Activated CD8-positive, alpha-beta T cell treated with anti-CD3 and anti-CD28 coated beads, Interleukin-2, amount 10 ng/mL, durations not matched to agents 7 days and 5 days (primary cell): ENCODE results near the gene WWOX. TPM values are rescaled to one million over a fixed set of nuclear protein-coding genes. Genes with fewer than 3 reads are reported as not detected.

Experiments used
- ATAC-seq: fragments of 150-1000 bp; cut with Tn5 transposase; one replicate; pipeline ENCODE4 v1.10.0; 2021; ENCODE audit warnings: moderate library complexity
- CTCF ChIA-PET: fragments of 350-600 bp; sonication (Branson Sonifier 250); formaldehyde crosslinking; loops from one replicate; lab custom pipeline; 2021; ENCODE audit warnings: antibody characterized with exemption; lab: Charles Lee
- POLR2A ChIA-PET: fragments of 350-600 bp; sonication (Branson Sonifier 250); formaldehyde crosslinking; loops from one replicate; lab custom pipeline; 2021; ENCODE audit warnings: antibody characterized with exemption; lab: Charles Lee
- DNase-seq: peaks from one replicate; pipeline ENCODE4 v3.0.0-alpha.2; 2020
- H3K27ac Mint-ChIP-seq: one replicate; pipeline ENCODE4 v1.8.0; 2021; ENCODE audit warnings: mild to moderate bottlenecking, mixed read lengths
- H3K27me3 Mint-ChIP-seq: one replicate; pipeline ENCODE4 v1.8.0; 2021; ENCODE audit warnings: low read depth, mixed read lengths
- H3K36me3 Mint-ChIP-seq: one replicate; pipeline ENCODE4 v1.8.0; 2021; ENCODE audit warnings: low read depth, mixed read lengths
- H3K4me1 Mint-ChIP-seq: one replicate; pipeline ENCODE4 v1.8.0; 2021; ENCODE audit warnings: low read depth, mixed read lengths
- H3K4me3 Mint-ChIP-seq: one replicate; pipeline ENCODE4 v1.8.0; 2021; ENCODE audit warnings: mild to moderate bottlenecking, mixed read lengths
- H3K9me3 Mint-ChIP-seq: one replicate; pipeline ENCODE4 v1.8.0; 2022; ENCODE audit warnings: mixed read lengths; ENCODE audit not compliant: insufficient read depth
- total RNA-seq, 2 experiments: library from RNA; stranded (reverse); gene quantifications; one replicate each; pipeline ENCODE4 v1.2.3, GENCODE V29; 2021

The WWOX gene
- total RNA-seq, 2 experiments from 2014 or later: 34.4 to 34.9 TPM

DNA sequence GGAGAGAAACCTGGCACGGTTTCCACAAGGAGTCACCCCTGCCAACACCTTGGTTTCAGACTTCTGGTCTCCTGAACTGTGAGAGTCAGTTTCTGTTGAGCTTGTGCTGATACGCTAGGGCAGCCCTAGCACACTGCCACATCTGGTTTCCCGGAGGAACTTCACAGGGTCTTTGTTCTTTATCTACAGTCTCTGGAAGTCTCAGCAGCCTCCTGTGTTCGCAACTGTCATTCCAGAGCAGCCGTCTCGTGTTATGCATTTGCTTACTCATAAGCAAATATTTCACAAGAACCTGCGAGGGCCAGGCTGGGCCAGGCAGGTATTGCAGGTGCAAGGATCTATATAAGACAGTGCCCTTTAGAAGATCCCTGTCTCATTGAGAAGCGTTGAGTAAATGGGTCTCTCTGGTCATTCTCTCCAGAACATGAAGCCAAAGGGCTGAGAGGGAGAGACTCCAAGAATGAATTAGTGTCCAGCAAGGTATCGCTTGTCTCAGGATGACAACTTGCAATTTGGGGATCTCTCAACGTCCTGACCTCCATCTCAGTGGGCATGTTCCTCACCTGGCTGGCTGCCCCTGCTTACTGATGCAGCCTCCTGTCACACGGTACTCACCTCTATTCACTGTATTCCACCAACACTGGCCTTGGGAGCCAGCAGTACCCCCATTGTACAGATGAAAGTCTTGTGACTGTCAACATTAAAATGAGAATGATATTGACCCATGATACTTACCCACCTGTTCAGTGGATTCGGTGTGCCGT, 141.2 kb downstream of the WWOX start:
- no peaks in the 10 kb centered on the region for H3K27me3 Mint-ChIP-seq
- ATAC-seq: no peak
- no peak for DNase-seq
- H3K36me3 Mint-ChIP-seq: no peaks in the 10 kb centered on the region
- no peaks in the 10 kb centered on the region for H3K9me3 Mint-ChIP-seq
- no peak overlapping the region for H3K4me3 Mint-ChIP-seq
- CTCF ChIA-PET: no interaction called here
- no peaks in the 10 kb centered on the region for H3K4me1 Mint-ChIP-seq
- H3K27ac Mint-ChIP-seq: no peak overlapping the region
- POLR2A ChIA-PET: no interaction called here

DNA sequence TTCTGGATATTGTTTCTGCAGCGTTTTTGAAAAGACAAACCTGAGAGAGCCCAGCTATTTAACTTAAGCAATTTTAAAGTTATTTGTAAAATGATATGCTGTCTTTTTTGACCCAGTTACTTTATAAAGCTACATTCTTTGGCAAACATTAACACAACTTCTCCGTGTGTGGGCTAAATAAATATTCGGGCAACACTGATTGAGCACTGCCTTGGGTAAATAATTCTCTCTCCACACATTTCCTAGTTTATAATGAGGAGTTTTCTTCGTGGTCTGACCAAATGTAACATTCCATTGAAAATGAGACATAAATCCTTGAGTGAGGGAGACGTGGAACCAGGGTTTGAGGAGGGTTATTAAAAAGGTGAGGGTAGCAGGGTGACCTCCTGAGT, 142.8 kb downstream of the WWOX start:
- DNase-seq (no peak), ATAC-seq (no peak)
- H3K9me3 Mint-ChIP-seq: no peaks in the 10 kb centered on the region
- no peaks in the 10 kb centered on the region for H3K4me1 Mint-ChIP-seq
- CTCF ChIA-PET: no interaction called here
- no peak overlapping the region for H3K27ac Mint-ChIP-seq
- H3K4me3 Mint-ChIP-seq: no peak overlapping the region
- no peaks in the 10 kb centered on the region for H3K36me3 Mint-ChIP-seq
- H3K27me3 Mint-ChIP-seq: no peaks in the 10 kb centered on the region
- POLR2A ChIA-PET: no interaction called here

DNA sequence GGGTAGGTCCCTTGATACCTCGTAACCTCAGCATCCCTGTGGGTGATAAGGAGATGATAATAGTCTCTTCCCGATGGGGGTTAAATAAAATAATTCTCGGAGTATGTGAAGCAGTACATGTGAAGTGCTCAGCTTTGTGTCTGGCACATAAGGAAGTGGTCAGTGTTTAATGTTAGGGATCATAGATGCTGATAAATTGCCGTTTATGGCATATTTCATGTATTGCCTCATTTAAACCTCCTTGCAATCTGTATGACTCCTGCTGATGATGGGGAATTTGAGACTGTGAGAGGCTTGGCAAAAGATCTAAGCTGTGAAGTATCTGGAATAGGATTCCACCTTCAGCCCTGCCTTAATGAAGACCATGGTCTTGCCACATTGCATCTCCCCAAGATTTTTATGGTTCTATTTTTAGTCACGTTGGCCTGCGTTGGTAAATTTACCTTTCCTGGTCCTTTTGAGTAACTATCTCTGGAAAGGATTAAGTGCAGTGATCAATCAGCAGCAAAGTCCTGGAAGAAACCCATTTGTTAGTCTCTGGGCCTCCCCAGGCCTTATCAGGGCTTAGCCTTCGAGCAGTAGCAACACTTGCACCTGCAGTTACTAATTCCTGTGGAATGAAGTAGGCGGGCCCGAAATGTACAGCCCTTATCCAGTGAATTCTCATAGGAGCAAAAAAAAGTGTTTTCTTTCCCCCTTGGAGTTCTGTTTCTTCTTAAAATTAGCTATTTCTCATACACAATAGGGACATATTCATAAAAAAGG, 144.9 kb downstream of the WWOX start:
- CTCF ChIA-PET: no interaction called here
- POLR2A ChIA-PET: no interaction called here
- DNase-seq: no peak
- no peak for ATAC-seq
- H3K27me3 Mint-ChIP-seq: no peaks in the 10 kb centered on the region
- H3K27ac Mint-ChIP-seq: no peak overlapping the region
- H3K4me1 Mint-ChIP-seq: no peaks in the 10 kb centered on the region
- peaks cover 3% of the 10 kb centered on the region for H3K36me3 Mint-ChIP-seq
- H3K9me3 Mint-ChIP-seq: no peaks in the 10 kb centered on the region
- H3K4me3 Mint-ChIP-seq: no peak overlapping the region

DNA sequence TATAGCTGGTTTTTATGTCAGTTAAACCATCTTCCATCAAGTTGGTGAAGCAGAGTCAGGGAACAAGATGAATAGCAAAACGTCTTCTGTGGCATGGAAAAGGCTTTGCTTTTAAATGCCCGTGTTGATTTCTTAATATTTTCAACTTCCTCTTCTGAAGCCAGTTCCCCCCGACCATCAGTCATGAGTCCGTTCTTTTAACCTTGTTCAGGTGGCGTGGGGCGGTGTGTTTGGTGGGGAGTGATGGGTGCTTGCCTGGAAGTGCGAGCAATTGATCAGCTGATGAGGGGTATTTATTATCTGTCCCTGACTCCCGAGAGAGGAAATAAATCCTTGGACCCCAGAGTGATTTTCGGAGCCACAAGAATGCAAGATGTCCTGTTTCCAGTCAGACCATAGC, 147.1 kb downstream of the WWOX start:
- DNase-seq: no peak
- H3K36me3 Mint-ChIP-seq: peaks cover 3% of the 10 kb centered on the region
- no peaks in the 10 kb centered on the region for H3K27me3 Mint-ChIP-seq
- CTCF ChIA-PET: no interaction called here
- H3K27ac Mint-ChIP-seq: no peak overlapping the region
- ATAC-seq: no peak
- POLR2A ChIA-PET: no interaction called here
- H3K4me1 Mint-ChIP-seq: no peaks in the 10 kb centered on the region
- H3K9me3 Mint-ChIP-seq: no peaks in the 10 kb centered on the region
- H3K4me3 Mint-ChIP-seq: no peak overlapping the region

DNA sequence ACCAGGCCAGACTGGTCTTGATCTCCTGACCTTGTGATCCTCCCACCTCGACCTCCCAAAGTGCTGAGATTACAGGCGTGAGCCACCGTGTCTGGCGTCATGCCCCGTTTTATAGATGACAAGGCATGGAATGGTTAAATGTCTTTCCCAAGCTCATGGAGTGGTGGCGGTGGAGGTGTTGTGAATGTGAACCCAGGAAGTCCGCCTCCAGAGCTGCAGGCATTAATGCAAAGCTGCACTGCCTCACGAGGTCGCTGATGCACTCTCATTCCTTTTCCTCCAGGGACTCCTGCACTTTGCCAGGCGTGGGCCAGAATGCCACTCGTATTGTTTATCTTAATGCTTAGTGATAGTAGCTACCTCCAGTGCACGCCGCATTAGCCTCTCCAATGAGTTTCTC, 149.6 kb downstream of the WWOX start:
- Mint-ChIP-seq H3K9me3 (no peaks in the 10 kb centered on the region), H3K4me1 (no peaks in the 10 kb centered on the region), H3K27me3 (no peaks in the 10 kb centered on the region), H3K27ac (no peak overlapping the region), H3K36me3 (peaks cover 3% of the 10 kb centered on the region), H3K4me3 (no peak overlapping the region)
- POLR2A ChIA-PET: no interaction called here
- DNase-seq (no peak), ATAC-seq (no peak)
- CTCF ChIA-PET: no interaction called here

DNA sequence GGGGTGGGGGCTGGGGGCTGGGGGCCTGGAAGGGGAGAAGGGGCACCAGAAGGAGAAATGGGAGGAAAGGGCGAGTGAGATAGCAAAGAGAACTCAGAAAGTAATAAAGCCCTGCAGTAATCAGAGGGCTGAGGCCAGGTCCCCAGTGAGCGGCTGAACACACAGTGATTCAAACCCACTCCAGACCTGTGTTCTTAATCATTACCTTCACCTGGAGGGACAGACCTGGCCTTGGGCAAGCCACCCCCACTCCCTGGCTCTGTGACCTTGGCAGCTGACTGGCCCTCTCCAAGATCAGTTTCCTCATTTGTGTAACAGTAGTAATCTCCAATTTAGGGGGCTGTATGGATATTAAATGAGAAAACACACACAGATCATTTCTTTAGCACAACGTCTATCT, 150.4 kb downstream of the WWOX start:
- no peak for DNase-seq
- no peak for ATAC-seq
- ChIA-PET CTCF (no interaction called here), POLR2A (no interaction called here)
- no peak overlapping the region for H3K4me3 Mint-ChIP-seq
- H3K36me3 Mint-ChIP-seq: peaks cover 3% of the 10 kb centered on the region
- H3K27me3 Mint-ChIP-seq: no peaks in the 10 kb centered on the region
- no peak overlapping the region for H3K27ac Mint-ChIP-seq
- no peaks in the 10 kb centered on the region for H3K9me3 Mint-ChIP-seq
- no peaks in the 10 kb centered on the region for H3K4me1 Mint-ChIP-seq

DNA sequence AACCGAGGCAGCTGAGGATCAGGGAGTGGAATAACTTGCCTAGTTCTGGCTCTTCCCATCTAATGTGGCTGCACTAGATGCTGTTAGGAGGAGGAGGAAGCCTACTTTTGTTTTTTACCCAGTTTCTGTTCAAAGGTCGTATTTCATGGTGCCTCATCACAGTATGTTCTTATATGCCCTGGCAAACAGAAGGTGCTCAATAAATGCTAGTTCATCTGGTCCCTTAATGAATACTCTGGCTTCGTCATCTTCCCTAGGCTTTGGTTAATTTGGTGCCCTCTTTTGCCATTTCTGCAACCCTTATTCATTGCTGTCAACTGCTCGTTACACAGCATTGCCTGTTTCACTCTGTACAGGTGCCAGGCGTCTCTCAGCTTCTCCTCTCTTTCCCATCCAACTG, 151.7 kb downstream of the WWOX start:
- Mint-ChIP-seq H3K4me3 (no peak overlapping the region), H3K9me3 (no peaks in the 10 kb centered on the region), H3K27ac (no peak overlapping the region), H3K27me3 (no peaks in the 10 kb centered on the region), H3K36me3 (peaks cover 3% of the 10 kb centered on the region), H3K4me1 (no peaks in the 10 kb centered on the region)
- ATAC-seq (no peak), DNase-seq (no peak)
- ChIA-PET POLR2A (no interaction called here), CTCF (no interaction called here)

DNA sequence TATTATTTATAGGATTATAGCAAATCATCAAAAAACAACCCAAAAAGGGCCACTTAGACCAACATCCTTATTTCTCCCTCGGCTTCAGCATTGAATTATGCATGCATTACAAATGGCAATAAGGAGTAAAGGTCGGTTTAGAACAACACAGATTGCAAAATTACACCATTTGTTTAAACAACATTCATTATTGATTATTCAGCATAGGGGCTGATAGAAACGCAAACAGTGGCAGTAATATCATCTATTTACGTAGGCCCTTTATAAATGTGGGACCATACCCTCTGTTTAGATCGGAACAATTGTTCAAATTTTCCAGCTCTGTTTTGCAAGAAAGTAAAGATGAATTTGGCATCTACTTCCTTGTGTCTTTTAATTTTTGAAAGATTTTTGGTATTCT, 153.3 kb downstream of the WWOX start:
- peaks cover 3% of the 10 kb centered on the region for H3K36me3 Mint-ChIP-seq
- no peaks in the 10 kb centered on the region for H3K27me3 Mint-ChIP-seq
- CTCF ChIA-PET: no interaction called here
- POLR2A ChIA-PET: no interaction called here
- no peak overlapping the region for H3K4me3 Mint-ChIP-seq
- no peak for DNase-seq
- no peaks in the 10 kb centered on the region for H3K4me1 Mint-ChIP-seq
- ATAC-seq: no peak
- no peak overlapping the region for H3K27ac Mint-ChIP-seq
- no peaks in the 10 kb centered on the region for H3K9me3 Mint-ChIP-seq

DNA sequence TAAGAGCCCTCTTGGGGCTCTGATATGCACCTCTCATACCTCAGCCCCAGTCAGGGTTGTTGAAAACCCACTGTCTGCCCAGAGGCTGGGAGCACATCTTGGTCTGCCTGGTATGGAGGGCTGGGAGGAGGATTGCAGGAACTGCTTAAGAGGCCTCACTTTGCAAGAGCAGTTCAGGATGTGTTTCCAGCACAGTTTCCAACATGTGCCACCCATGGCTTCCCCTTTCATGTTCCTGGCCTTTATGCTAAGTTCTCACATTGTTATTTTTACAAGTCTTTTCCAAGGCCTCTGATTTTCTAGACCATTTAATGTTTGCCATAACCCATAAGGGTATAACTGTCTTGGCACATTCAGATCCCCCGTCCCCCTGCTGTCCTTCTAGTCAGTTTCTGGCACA, 155.4 kb downstream of the WWOX start:
- H3K4me3 Mint-ChIP-seq: no peak overlapping the region
- CTCF ChIA-PET: no interaction called here

DNA sequence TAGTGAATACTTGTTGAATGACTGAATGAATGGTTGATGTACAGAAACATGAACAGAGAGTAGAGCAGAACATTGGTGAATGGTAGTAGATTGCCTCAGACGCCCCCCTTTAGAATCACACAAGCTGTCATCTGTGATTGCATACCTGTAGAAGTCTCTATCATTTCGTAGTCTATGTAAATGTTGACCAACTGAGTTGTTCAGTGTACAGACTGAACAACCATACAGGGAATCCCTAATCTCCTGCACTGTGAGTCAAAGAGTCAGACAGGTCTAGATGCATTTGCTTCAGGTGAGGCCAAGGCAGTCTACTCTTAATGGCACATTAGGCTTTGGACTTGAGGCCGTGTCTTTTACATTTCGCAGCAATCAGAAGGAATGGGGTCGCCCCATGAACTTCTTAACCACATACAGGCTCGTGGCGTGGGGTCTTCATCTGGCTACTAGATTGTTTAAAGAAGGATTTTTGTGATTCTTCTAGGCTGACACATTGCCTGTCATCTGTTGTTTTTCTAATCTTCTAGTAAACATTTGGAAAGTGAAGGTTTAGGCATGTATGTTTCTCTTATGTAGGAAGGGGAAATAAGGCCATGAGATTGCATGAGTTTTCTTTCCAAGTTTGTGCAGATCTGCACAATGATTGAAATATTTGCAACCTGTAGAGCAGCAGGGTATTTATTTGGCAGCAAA, 157.4 kb downstream of the WWOX start:
- no peak overlapping the region for H3K4me3 Mint-ChIP-seq
- DNase-seq (no peak), ATAC-seq (no peak)
- H3K36me3 Mint-ChIP-seq: no peaks in the 10 kb centered on the region
- H3K27me3 Mint-ChIP-seq: no peaks in the 10 kb centered on the region
- H3K4me1 Mint-ChIP-seq: no peaks in the 10 kb centered on the region
- H3K9me3 Mint-ChIP-seq: no peaks in the 10 kb centered on the region
- ChIA-PET CTCF (no interaction called here), POLR2A (no interaction called here)
- H3K27ac Mint-ChIP-seq: no peak overlapping the region

More for the DNA sequence above, 155.4 kb downstream of the WWOX start:
- DNase-seq: no peak
- Mint-ChIP-seq H3K27ac (no peak overlapping the region), H3K4me1 (no peaks in the 10 kb centered on the region), H3K9me3 (no peaks in the 10 kb centered on the region), H3K36me3 (no peaks in the 10 kb centered on the region), H3K27me3 (no peaks in the 10 kb centered on the region)
- no peak for ATAC-seq
- POLR2A ChIA-PET: no interaction called here

DNA sequence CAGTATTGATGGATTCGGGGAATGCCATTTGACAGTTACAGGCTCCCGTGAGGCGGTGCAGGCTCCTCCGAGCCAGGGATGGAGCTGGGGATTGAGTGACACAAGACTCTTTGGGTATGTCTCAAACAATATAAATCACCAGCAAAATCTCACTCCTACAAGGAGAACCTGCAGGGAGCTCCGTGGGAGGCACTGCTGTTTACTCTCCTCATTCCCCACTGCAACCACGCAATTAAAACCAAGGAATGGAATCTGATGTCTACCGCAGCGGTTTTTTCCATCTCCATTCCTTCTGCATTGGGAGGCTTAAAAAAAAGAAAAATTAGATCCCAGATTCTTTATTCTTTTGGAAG, 157.9 kb downstream of the WWOX start:
- no peak for DNase-seq
- H3K27me3 Mint-ChIP-seq: no peaks in the 10 kb centered on the region
- no peaks in the 10 kb centered on the region for H3K36me3 Mint-ChIP-seq
- no peak overlapping the region for H3K27ac Mint-ChIP-seq
- H3K4me1 Mint-ChIP-seq: no peaks in the 10 kb centered on the region
- ATAC-seq: no peak
- ChIA-PET CTCF (no interaction called here), POLR2A (no interaction called here)
- H3K4me3 Mint-ChIP-seq: no peak overlapping the region
- no peaks in the 10 kb centered on the region for H3K9me3 Mint-ChIP-seq

DNA sequence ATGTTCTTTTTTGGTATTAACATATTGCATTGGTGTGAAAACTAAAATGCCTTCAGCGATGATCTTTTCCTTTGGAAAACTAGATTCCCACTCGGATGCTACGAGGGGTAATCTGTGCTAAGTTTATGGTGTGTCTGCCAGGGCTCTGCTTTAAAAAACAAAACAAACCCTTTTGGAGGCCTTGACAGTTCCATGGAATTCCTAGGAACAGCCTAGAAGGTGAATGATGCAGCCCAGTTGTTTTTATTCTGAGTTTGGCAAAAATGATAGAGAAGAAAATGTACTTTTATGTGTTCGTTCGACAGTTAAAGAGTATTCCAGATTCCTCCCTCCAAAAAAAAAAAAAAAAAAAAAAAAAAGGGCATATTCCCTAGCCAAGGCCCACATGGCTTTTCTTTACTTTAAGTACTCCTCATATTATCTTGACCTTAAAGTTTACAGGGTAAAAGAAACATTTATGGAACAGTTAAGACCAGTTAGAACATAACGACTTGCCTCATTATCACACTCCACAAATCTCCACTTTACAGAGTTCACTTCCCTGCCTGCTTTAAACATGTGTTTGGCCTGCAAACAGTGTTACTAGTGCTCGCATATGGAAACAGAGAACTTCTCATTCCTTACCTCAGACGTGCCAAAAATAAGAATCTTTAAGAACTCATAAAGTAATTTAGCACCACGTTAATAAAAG, 159.1 kb downstream of the WWOX start:
- POLR2A ChIA-PET: no interaction called here
- CTCF ChIA-PET: no interaction called here

More for the DNA sequence above, 159.1 kb downstream of the WWOX start:
- Mint-ChIP-seq H3K36me3 (no peaks in the 10 kb centered on the region), H3K27me3 (no peaks in the 10 kb centered on the region), H3K4me3 (no peak overlapping the region), H3K4me1 (no peaks in the 10 kb centered on the region), H3K9me3 (peaks cover 3% of the 10 kb centered on the region), H3K27ac (no peak overlapping the region)
- DNase-seq: no peak
- no peak for ATAC-seq
